GM23248 (cell line): Measurements from ENCODE around the gene FRZB. TPM values are rescaled to one million over a fixed set of nuclear protein-coding genes. Genes with fewer than 3 reads are reported as not detected.
A peak's percentile ranks its signal among the peaks of the same experiment; 100 is the strongest.

Source experiments
- DNase-seq: peaks from one replicate; pipeline ENCODE4 v3.0.0-alpha.2; 2015
- H2AFZ ChIP-seq: fragments of 200-600 bp; sonication (generic); 2 replicates; pipeline ENCODE4 v1.6.1; 2016; ENCODE audit warnings: antibody characterized with exemption
- H3F3A ChIP-seq: fragments of 200-600 bp; sonication (generic); 2 replicates; pipeline ENCODE4 v1.6.1; 2016; ENCODE audit warnings: mild to moderate bottlenecking, antibody characterized with exemption, mixed run types; ENCODE audit not compliant: insufficient read depth
- H3K27ac ChIP-seq: fragments of 200-600 bp; sonication (generic); 2 replicates; pipeline ENCODE4 v1.5.1; 2016; ENCODE audit warnings: mild to moderate bottlenecking
- H3K27me3 ChIP-seq: fragments of 200-600 bp; sonication (generic); replicated peaks from 2 replicates; pipeline ENCODE4 v1.6.1; 2016; ENCODE audit warnings: mild to moderate bottlenecking; ENCODE audit not compliant: insufficient read depth
- H3K36me3 ChIP-seq: fragments of 200-600 bp; sonication (generic); 2 replicates; pipeline ENCODE4 v1.6.1; 2016; ENCODE audit warnings: low read depth, mild to moderate bottlenecking
- H3K4me1 ChIP-seq: fragments of 200-600 bp; sonication (generic); 2 replicates; pipeline ENCODE4 v1.6.1; 2016; ENCODE audit warnings: mild to moderate bottlenecking; ENCODE audit not compliant: insufficient read depth
- H3K4me2 ChIP-seq: fragments of 200-600 bp; sonication (generic); one replicate; pipeline ENCODE4 v1.6.1; 2016; ENCODE audit warnings: mild to moderate bottlenecking; ENCODE audit not compliant: unreplicated experiment
- H3K4me3 ChIP-seq: fragments of 200-600 bp; sonication (generic); 2 replicates; pipeline ENCODE4 v1.5.1; 2016; ENCODE audit warnings: mild to moderate bottlenecking
- H3K79me2 ChIP-seq: fragments of 200-600 bp; sonication (generic); 2 replicates; pipeline ENCODE4 v1.6.1; 2016; ENCODE audit warnings: mild to moderate bottlenecking; ENCODE audit not compliant: insufficient read depth
- H3K9ac ChIP-seq: fragments of 200-600 bp; sonication (generic); 2 replicates; pipeline ENCODE4 v1.6.1; 2016; ENCODE audit warnings: mild to moderate bottlenecking
- H3K9me2 ChIP-seq: fragments of 200-600 bp; sonication (generic); 2 replicates; pipeline ENCODE4 v1.6.1; 2016; ENCODE audit warnings: mixed run types, mild to moderate bottlenecking, moderate library complexity; ENCODE audit not compliant: insufficient read depth
- H3K9me3 ChIP-seq: fragments of 200-600 bp; sonication (generic); one replicate; pipeline ENCODE4 v1.6.1; 2017; ENCODE audit warnings: low read depth
- H4K20me1 ChIP-seq: fragments of 200-600 bp; sonication (generic); 2 replicates; pipeline ENCODE4 v1.6.0; 2016; ENCODE audit not compliant: insufficient read depth
- EZH2 ChIP-seq: fragments of 200-600 bp; sonication (generic); IDR thresholded peaks from 2 replicates; pipeline ENCODE4 v1.6.1; 2018; ENCODE audit warnings: antibody characterized with exemption, mild to moderate bottlenecking; ENCODE audit not compliant: insufficient read depth, poor library complexity, severe bottlenecking
- EZH2phosphoT487 ChIP-seq: fragments of 200-600 bp; sonication (generic); IDR thresholded peaks from 2 replicates; pipeline ENCODE4 v1.6.1; 2018; ENCODE audit warnings: antibody characterized with exemption, moderate library complexity, mild to moderate bottlenecking, low read depth; ENCODE audit not compliant: insufficient read depth
- WGBS, 2 experiments: methylation state at CpG; one replicate each; pipeline ENCODE4 v1.1.6; 2015 to 2017; ENCODE audit warnings: low lambda C conversion rate in 2 of 2, low coverage in 1 of 2; ENCODE audit errors: missing lambda C conversion rate in 2 of 2; 5-methylcytosine and 5-hydroxymethylcytosine counted together
- in situ Hi-C: fragments of 300-500 bp; cut with MboI; formaldehyde crosslinking; loops from 2 replicates; pipeline ENCODE4 v1.15.0; 2020
- polyA plus RNA-seq: library from polyadenylated mRNA; unstranded; fragments of >200 nt; fragmentation: Nextera tagmentation; extraction: Ambion mirVana; gene quantifications from 2 replicates; pipeline ENCODE4 v1.2.1, GENCODE V29; 2016
- total RNA-seq: library from RNA; depleted of rRNA; stranded (reverse); fragments of >200 nt; shearing (Covaris generic); gene quantifications from 2 replicates; pipeline ENCODE4 v1.2.3, GENCODE V29; 2014

Gene FRZB
- total and polyA plus RNA-seq, 2 experiments from 2014 or later, result 0.08 to 0.32 TPM

DNA sequence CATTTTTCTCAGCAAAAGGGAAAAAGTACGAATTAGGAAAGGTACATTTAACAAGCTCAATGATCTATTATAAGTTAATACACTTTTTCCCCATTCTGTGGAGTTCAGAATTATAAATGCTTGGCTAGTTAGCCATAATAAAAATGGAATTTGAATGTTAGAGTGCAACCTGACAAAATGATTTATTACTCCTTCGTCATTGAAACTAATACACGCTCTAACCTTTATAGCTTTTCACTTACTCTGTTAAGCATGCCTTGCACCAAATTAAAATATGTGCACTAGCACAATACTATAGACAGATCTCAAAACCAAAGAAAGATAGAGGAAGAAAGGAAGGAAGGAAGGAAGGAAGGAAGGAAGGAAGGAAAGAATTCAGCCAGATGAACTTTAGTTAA, 46.1 kb upstream of the FRZB start:
- H4K20me1 ChIP-seq, result no peaks in the 10 kb centered on the region
- WGBS, 2 experiments, result 74 to 75% methylated on average over 3 of the region's 3 CpGs
- H3K9me2 ChIP-seq, result no peaks in the 10 kb centered on the region
- peaks cover 20% of the 10 kb centered on the region for H3K4me1 ChIP-seq
- H3K27ac ChIP-seq, result no peak overlapping the region
- H3K4me3 ChIP-seq, result no peak overlapping the region
- no peak overlapping the region for H3K4me2 ChIP-seq
- H3K27me3 ChIP-seq, result no peaks in the 10 kb centered on the region
- TF ChIP-seq EZH2 (no peak), EZH2phosphoT487 (no peak)
- H2AFZ ChIP-seq, result no peak overlapping the region
- no peak for DNase-seq
- no peaks in the 10 kb centered on the region for H3K79me2 ChIP-seq
- peaks cover 29% of the 10 kb centered on the region for H3F3A ChIP-seq
- H3K9ac ChIP-seq, result no peak overlapping the region
- in situ Hi-C loops, result no loop called here
- no peaks in the 10 kb centered on the region for H3K9me3 ChIP-seq
- peaks cover 46% of the 10 kb centered on the region for H3K36me3 ChIP-seq

- Histone ChIP-seq H3K79me2 (no peaks in the 10 kb centered on the region), H3K27ac (no peak overlapping the region), H3K4me1 (peaks cover 20% of the 10 kb centered on the region), H3K9me2 (no peaks in the 10 kb centered on the region), H3K36me3 (peaks cover 46% of the 10 kb centered on the region), H3K27me3 (no peaks in the 10 kb centered on the region), H3K4me2 (no peak overlapping the region), H3K9ac (no peak overlapping the region), H4K20me1 (no peaks in the 10 kb centered on the region), H3F3A (peaks cover 23% of the 10 kb centered on the region), H3K4me3 (no peak overlapping the region), H2AFZ (no peak overlapping the region), H3K9me3 (no peaks in the 10 kb centered on the region)
- no peak for DNase-seq
- whole genome bisulfite sequencing, 2 experiments, result 97 to 99% methylated on average over 2 of the region's 2 CpGs
- TF ChIP-seq EZH2phosphoT487 (no peak), EZH2 (no peak)
- in situ Hi-C loops, result no loop called here
Measured at GRCh38 chr2:182911813-182912517, 45.5 kb upstream of the FRZB start.

- Histone ChIP-seq H3K4me2 (no peak overlapping the region), H3K79me2 (no peaks in the 10 kb centered on the region), H3K9me3 (no peaks in the 10 kb centered on the region), H3K9ac (no peak overlapping the region), H3F3A (peaks cover 16% of the 10 kb centered on the region), H2AFZ (no peak overlapping the region), H3K4me1 (peaks cover 14% of the 10 kb centered on the region), H3K9me2 (no peaks in the 10 kb centered on the region), H3K27me3 (no peaks in the 10 kb centered on the region), H3K36me3 (peaks cover 42% of the 10 kb centered on the region), H4K20me1 (no peaks in the 10 kb centered on the region), H3K27ac (no peak overlapping the region), H3K4me3 (no peak overlapping the region)
- 91 to 100% methylated on average over 1 of the region's 1 CpG for WGBS, 2 experiments
- TF ChIP-seq EZH2, result no peak
- TF ChIP-seq EZH2phosphoT487, result no peak
- DNase-seq, result no peak
- in situ Hi-C loops, result no loop called here
Measured at GRCh38 chr2:182910965-182911364, 44.5 kb upstream of the FRZB start.

GRCh38 chr2:182907081-182907830, 40.8 kb upstream of the FRZB start:
- Histone ChIP-seq H3K9me3 (no peaks in the 10 kb centered on the region), H3K79me2 (no peaks in the 10 kb centered on the region), H3K36me3 (peaks cover 16% of the 10 kb centered on the region), H3K27me3 (no peaks in the 10 kb centered on the region), H2AFZ (no peak overlapping the region), H4K20me1 (no peaks in the 10 kb centered on the region), H3K4me3 (no peak overlapping the region), H3K4me1 (no peaks in the 10 kb centered on the region), H3K27ac (no peak overlapping the region), H3K9me2 (no peaks in the 10 kb centered on the region), H3K4me2 (no peak overlapping the region), H3K9ac (no peak overlapping the region), H3F3A (no peaks in the 10 kb centered on the region)
- TF ChIP-seq EZH2, result no peak
- TF ChIP-seq EZH2phosphoT487, result no peak
- WGBS, 2 experiments, result 45 to 50% methylated on average over 7 of the region's 7 CpGs
- DNase-seq, result peak; percentile 15
- in situ Hi-C loops, result no loop called here
